Measurements from ENCODE around the gene ATXN1. TPM values are rescaled to one million over a fixed set of nuclear protein-coding genes. Genes with fewer than 3 reads are reported as not detected.
"Not testable (repeated sequence)": the region's sequence is repeated elsewhere in the genome, so short reads cannot be mapped to it uniquely, and the experiment has no call there.

Gene ATXN1
- total RNA-seq, 1 donor from 2014 or later: 9.1 TPM

GRCh38 chr6:16397623-16398022 lies 363.6 kb downstream of the ATXN1 start:
- DNase-seq (ENCODE audit: low read depth in 2 of 2): no peak

- no peak for DNase-seq (ENCODE audit: low read depth in 2 of 2)
Measured at GRCh38 chr6:16396497-16397319, 364.6 kb downstream of the ATXN1 start.

GRCh38 chr6:16394632-16395031 lies 366.6 kb downstream of the ATXN1 start:
- DNase-seq (ENCODE audit: low read depth in 2 of 2): no peak

GRCh38 chr6:16393326-16393725 lies 367.9 kb downstream of the ATXN1 start:
- DNase-seq (ENCODE audit: low read depth in 2 of 2): no peak

GRCh38 chr6:16392010-16392409 lies 369.2 kb downstream of the ATXN1 start:
- no peak for DNase-seq (ENCODE audit: low read depth in 2 of 2)

GRCh38 chr6:16391451-16391912 lies 369.8 kb downstream of the ATXN1 start:
- peak in 1 of 2 donors; percentile 27 for DNase-seq (ENCODE audit: low read depth in 2 of 2)

- not testable (repeated sequence) for DNase-seq (ENCODE audit: low read depth in 2 of 2)
Measured at GRCh38 chr6:16390909-16391450, 370.3 kb downstream of the ATXN1 start.

GRCh38 chr6:16389642-16390041 lies 371.6 kb downstream of the ATXN1 start:
- DNase-seq (ENCODE audit: low read depth in 2 of 2): no peak

GRCh38 chr6:16388488-16388887 lies 372.8 kb downstream of the ATXN1 start:
- DNase-seq (ENCODE audit: low read depth in 2 of 2): no peak

- no peak for DNase-seq (ENCODE audit: low read depth in 2 of 2)
Measured at GRCh38 chr6:16386057-16386456, 375.2 kb downstream of the ATXN1 start.

GRCh38 chr6:16383607-16384206 lies 377.6 kb downstream of the ATXN1 start:
- DNase-seq (ENCODE audit: low read depth in 2 of 2): no peak

GRCh38 chr6:16381968-16382367 lies 379.3 kb downstream of the ATXN1 start:
- not testable (repeated sequence) for DNase-seq (ENCODE audit: low read depth in 2 of 2)

GRCh38 chr6:16380220-16380809 lies 380.9 kb downstream of the ATXN1 start:
- no peak for DNase-seq (ENCODE audit: low read depth in 2 of 2)

- DNase-seq (ENCODE audit: low read depth in 2 of 2): not testable (repeated sequence)
Measured at GRCh38 chr6:16378360-16378759, 382.9 kb downstream of the ATXN1 start.

GRCh38 chr6:16377470-16377869 lies 383.8 kb downstream of the ATXN1 start:
- DNase-seq (ENCODE audit: low read depth in 2 of 2): no peak

GRCh38 chr6:16375843-16376242 lies 385.4 kb downstream of the ATXN1 start:
- DNase-seq (ENCODE audit: low read depth in 2 of 2): peak in 1 of 2 donors; percentile 32

- DNase-seq (ENCODE audit: low read depth in 2 of 2): peak in 1 of 2 donors; percentile 5
Measured at GRCh38 chr6:16375206-16375605, 386.1 kb downstream of the ATXN1 start.

GRCh38 chr6:16374461-16375200 lies 386.6 kb downstream of the ATXN1 start:
- no peak for DNase-seq (ENCODE audit: low read depth in 2 of 2)

GRCh38 chr6:16374016-16374415 lies 387.2 kb downstream of the ATXN1 start:
- no peak for DNase-seq (ENCODE audit: low read depth in 2 of 2)

GRCh38 chr6:16372029-16372776 lies 389.1 kb downstream of the ATXN1 start:
- DNase-seq (ENCODE audit: low read depth in 2 of 2): peak in 1 of 2 donors; percentile 61

- no peak for DNase-seq (ENCODE audit: low read depth in 2 of 2)
Measured at GRCh38 chr6:16371401-16371800, 389.9 kb downstream of the ATXN1 start.

Measured in dermis microvascular lymphatic vessel endothelial cell (primary cell).